GM18505 (cell line): ENCODE results near the gene SIGLEC15.

ENCODE experiments used
- ATAC-seq: cut with Tn5 transposase; IDR thresholded peaks from one replicate; pipeline ENCODE4 v1.9.1; 2021; ENCODE audit not compliant: unreplicated experiment
- POLR2A ChIP-seq: IDR thresholded peaks from 4 replicates; pipeline ENCODE4 v1.6.1; 2011; ENCODE audit warnings: borderline replicate concordance; ENCODE audit not compliant: insufficient read depth, insufficient read length; ENCODE audit errors: extremely low read depth

Gene SIGLEC15

DNA sequence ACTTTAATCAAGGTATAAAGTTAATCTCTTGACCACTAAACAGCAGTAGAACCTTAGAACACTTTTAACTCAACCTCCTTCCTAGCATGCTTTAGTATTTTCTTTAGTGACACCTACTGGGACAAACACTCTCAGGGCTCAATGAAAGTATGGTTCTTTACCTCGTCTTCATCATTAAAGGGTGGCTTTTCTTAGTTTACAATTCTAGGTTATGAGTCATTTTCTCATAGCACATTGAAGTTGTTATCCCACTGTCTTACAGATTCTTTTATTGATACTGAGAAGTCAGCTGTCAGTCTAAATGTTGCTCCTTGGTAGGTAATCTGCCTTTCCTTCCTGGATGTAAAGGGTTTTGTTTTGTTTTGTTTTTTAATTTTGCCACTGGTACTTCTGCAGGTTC lies 38.0 kb downstream of the SIGLEC15 start:
- ATAC-seq: no peak
- no peak for TF ChIP-seq POLR2A

DNA sequence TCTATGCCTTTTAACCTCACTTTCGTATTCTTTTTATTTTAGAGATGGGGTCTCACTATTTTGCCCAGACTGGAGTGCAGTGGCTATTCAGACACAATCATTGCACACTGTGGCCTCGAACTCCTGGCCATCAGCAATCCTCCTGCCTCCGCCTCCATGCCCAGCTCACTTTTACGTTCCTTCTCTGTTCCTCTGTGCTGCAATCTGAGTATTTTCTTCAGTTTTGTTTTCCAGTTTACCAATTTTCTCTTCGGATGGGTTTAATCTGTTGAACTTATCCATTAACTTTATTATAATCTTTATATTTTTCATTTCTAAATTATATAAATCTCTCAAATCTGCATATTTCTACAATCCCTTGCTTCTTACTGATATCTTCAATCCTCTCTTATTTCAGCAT lies 38.6 kb downstream of the SIGLEC15 start:
- no peak for ATAC-seq
- no peak for TF ChIP-seq POLR2A

GRCh38 chr18:45865466-45865865 lies 40.0 kb downstream of the SIGLEC15 start:
- no peak for ATAC-seq
- no peak for TF ChIP-seq POLR2A

DNA sequence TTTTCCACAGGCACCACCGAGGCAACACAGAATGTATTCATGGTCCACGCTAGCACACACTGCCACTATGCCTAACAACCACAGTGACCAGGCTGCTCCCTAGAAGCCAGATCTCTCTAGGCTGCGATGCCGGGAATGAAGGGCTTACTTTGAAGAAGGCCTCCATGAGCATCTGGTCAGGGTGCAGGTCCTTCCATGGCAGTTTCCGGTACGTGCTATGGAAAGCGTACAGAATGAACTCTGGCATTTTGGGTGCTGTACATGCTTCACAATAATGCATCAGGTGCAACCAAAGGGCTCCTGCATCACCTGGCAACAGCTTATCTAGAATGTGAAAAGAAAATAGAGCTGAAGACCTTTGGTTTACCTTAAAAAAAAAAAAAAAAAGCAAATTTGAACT lies 44.9 kb downstream of the SIGLEC15 start:
- TF ChIP-seq POLR2A: no peak
- no peak for ATAC-seq

DNA sequence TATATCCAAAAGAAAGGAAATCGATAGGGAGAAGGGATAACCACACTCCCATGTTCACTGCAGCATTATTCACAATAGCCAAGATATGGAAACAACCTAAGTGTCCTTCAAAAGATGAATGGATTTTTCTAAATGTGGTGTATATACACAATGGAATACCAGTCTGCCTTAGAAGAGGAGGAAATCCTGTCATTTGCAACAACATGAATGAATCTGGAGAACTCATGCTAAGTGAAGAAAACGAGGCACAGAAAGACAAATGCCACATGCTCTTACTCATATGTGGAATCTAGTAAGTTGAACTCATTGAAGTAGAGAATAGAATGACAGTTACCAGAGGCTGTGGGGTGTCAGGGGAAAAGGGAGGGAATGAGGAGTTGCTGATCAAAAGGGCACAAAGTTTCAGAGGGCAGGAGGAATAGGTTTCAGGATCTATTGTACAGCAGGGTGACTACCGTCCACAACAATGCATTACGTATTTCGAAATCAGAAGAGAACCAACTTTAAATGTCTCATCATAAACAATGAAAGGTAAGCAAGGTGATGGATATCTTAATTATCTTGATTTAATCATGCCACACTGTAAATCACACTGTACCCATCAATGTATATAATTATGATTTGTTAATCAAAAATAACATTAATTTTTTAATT lies 46.1 kb downstream of the SIGLEC15 start:
- no peak for ATAC-seq
- no peak for TF ChIP-seq POLR2A

DNA sequence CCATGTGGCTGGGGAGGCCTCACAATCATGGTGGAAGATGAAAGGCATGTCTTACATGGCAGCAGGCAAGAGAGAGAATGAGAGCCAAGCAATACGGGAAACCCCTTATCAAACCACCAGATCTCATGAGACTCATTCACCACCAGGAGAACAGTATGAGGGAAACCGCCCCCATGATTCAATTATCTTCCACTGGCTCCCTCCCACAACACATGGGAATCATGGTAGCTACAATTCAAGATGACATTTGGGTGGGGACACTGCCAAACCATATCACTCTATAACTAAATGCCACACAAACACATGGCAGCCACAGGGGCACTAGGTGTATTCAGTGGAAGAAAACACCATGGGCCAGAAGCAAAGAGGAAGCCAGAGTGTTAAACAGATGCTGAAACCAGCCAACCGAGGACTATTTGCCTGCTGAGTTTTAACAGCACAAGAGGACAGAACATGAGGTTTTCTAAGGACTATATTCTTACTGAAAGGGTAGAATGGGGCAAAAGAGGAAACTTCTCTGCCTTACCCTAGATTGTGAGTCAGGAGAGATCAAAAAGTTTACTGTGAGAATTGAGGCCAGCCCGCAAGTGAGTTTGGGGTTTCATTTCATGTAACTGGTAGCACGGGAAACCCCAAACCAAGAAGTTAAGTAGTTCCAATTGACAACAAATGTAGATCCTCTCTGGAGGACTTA lies 49.2 kb downstream of the SIGLEC15 start:
- ATAC-seq: peak; percentile 89
- no peak for TF ChIP-seq POLR2A

DNA sequence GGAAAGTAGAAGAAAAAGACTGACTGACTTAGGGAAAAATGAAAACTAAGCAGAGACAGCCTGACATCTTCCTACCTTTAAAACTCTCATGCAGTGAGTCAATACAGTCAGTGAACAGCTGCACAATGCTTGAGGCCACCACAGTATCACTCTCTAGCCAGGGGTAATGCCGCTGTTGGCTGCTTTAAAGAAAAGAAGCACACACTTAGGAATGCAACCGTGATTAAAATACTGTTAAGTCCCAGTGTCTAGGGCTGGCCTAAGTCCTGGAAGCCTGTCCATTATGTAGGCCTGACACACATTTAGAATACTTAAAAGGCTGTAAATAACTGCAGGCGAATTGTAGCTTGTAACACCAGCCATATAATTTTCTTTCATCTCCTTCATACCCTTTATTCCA lies 50.7 kb downstream of the SIGLEC15 start:
- TF ChIP-seq POLR2A: no peak
- ATAC-seq: no peak

DNA sequence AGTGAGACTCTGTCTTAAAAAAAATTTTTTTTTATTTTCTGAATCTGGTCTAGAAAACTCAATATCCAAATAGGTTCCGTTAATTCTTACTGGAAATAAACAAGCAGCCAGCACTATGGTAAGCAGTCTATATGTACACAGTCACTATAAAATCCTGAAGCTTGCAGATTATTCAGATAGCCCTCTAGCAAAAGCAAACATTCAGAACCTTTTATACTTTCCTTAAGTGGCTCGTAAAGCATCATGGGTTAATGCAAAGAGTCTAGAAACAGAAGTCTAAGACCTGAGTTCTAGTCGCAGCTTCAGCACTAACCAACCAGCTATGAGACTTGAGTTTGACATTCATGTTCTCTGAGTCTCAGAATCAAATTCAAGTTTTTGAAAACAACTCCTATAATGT lies 51.9 kb downstream of the SIGLEC15 start:
- no peak for ATAC-seq
- no peak for TF ChIP-seq POLR2A

GRCh38 chr18:45879681-45880655 lies 54.5 kb downstream of the SIGLEC15 start:
- TF ChIP-seq POLR2A: no peak
- peak; percentile 75 for ATAC-seq

GRCh38 chr18:45880876-45881558 lies 55.5 kb downstream of the SIGLEC15 start:
- TF ChIP-seq POLR2A: no peak
- no peak for ATAC-seq

DNA sequence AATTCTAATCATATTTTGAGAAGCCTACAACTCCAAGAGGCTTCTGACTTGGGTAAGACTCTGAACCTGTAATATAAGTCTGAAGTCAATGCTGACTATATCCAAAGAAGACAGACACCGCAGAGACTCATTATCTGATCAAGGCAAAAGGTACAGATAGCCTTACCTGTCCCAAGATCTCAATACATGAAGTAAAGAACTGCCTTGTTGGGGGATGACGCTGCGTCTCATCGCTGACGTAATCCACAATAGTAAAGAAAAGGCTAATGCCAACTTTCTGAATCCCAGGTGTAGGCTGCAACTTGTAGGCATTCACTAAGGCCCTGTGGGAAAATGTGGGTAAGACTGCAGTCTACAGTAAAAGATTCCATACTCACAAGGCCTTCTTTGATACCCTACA lies 62.1 kb downstream of the SIGLEC15 start:
- no peak for TF ChIP-seq POLR2A

GRCh38 chr18:45889419-45890064 lies 64.1 kb downstream of the SIGLEC15 start:
- no peak for TF ChIP-seq POLR2A
- ATAC-seq: no peak

More for the DNA sequence above, 62.1 kb downstream of the SIGLEC15 start:
- no peak for ATAC-seq
